GM04503 (cell line): ENCODE results near the gene SLC36A3.
A peak's percentile ranks its signal among the peaks of the same experiment; 100 is the strongest.
"Not testable (repeated sequence)": the region's sequence is repeated elsewhere in the genome, so short reads cannot be mapped to it uniquely, and the experiment has no call there.

Experiments used
- DNase-seq: peaks from one replicate; pipeline ENCODE4 v3.0.0-alpha.2; 2012; ENCODE audit warnings: low read depth

Gene SLC36A3

DNA sequence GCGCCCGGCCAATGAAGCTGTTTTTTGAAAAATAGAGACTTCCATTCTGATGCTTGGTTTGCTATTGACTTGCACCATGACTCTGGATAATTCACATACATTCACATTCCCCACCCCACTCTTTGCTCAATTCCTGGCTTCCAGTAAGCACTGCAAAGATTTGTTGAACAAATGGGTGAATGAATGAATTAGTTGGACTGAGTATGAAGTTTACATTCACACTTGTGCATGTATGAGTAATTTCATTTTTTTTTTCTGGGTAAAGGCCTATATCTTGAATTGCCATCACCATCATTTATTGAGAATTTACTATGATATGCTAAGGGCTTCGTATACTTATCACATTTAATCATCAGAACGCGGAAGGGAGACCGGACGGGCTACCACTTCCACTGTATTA, 65.9 kb downstream of the SLC36A3 start:
- no peak for DNase-seq

- no peak for DNase-seq
These were observed 66.7 kb downstream of the SLC36A3 start for GRCh38 chr5:151236888-151237287.

DNA sequence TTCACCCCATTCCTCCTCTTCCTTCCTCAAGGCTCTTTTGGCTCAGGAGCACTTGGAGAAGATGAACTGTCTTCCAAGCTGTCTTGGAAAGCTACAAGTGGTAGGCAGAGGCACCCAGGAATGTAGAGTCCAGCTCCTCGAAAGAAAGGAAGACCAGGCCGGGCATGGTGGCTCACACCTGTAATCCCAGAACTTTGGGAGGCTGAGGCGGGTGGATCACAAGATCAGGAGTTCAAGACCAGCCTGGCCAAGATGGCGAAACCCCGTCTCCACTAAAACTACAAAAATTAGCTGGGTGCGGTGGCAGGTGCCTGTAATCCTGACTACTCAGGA, 68.4 kb downstream of the SLC36A3 start:
- not testable (repeated sequence) for DNase-seq

DNA sequence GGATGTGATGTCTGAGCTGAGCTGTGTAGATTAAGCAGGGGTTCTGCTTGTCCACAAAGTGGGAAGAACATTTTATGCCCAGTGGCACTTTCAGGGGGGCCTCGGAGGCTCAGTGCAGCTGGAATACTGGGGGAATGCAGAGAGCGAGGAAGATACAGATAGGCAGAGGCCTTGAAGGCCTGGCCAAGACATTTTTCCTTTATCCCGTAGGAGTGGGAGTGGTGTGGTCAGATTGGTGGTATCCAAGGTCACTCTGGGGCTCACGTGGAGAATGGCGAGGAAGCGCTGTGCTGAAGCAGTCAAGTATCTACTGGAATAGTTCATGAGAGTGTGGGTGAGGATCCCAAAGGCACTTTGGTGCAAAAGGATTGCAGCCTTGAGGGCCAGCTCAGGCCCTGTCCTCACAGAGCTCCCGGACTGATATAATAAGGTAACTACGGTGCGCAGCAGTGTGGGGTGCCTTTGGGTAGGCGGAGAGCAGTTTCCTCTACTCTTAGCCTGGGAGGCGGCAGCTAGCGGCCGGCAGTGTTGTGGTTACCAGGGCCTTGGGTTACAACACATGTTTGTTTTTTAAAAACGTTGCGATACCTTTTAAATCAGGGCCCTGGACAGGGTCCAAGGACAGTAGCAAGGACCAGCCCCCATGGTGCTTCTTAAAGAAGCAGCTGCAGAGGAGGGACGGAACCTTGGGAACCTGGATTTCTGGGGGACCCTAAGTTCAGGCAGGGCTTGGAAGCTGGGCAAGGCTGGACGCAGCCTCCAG, 68.9 kb downstream of the SLC36A3 start:
- DNase-seq, result peak; percentile 18

- no peak for DNase-seq
These were observed 69.9 kb downstream of the SLC36A3 start for GRCh38 chr5:151233616-151234085.

DNA sequence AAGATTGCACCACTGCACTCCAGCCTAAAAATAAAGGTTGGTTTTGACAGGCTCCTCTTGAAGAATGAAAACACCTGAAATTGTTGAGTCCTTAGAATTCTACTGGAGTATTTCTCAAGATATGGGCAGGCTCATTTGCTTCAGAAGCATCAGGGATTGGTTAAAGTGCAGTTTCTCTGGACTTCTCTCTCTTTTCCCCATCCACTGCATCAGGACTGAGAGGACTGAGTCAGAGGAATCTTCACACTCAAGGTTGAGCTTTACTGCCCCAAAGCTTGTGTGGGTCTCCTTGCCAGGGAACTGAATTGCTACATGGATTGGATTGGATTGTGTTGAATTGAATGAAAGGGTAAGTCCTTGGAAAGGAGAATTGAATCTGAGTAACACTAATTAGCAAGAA, 72.2 kb downstream of the SLC36A3 start:
- DNase-seq, result no peak

GRCh38 chr5:151230048-151230680, 73.4 kb downstream of the SLC36A3 start:
- no peak for DNase-seq

DNA sequence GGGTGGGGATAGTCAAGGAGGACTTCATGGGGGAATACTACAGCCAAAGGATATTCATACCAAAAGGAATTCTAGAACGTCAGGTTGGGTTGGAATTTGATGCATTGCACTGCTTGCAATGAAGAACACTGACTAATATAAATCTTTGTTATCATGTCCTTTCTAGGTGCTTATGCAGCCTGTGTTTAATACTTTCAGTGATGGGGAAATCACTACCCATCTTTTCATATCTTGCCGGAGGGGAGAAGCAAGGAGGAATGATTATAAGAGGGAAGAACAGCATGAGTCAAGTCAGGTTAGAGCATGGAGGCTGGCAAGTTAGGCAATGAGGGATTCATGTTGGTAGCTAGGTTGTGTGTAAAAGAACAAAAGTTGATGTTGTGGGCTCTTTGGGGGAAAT, 74.6 kb downstream of the SLC36A3 start:
- DNase-seq, result no peak

DNA sequence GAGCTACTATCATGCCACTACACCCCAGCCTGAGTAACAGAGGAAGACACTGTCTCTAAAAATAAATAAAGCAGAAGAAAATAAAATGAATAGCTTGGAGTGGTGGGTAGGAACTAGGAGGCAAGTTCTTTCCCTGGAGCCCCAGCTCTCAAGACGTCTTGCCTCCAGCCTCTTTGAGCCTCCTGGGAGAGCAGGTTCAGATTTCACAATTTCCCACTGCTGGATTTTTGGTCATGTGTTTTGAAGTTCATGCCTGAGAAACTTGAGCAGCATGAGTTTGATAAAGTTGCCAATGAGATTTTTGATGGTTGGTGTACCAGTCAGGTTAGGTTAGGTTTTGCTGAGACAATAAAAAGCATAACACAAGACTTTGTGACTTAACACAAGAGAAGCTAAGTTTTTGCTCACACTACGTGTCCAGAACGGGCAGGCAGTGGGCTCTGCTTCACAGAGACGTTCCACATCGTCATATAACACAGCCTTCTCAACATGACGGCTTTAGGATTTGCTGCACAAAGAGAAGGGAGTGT, 75.6 kb downstream of the SLC36A3 start:
- DNase-seq, result no peak
